H1 (cell line): Measurements from ENCODE around the gene NCCRP1. TPM values are rescaled to one million over a fixed set of nuclear protein-coding genes. Genes with fewer than 3 reads are reported as not detected.

Experiments
- POU5F1 ChIP-seq: IDR thresholded peaks from 2 replicates; pipeline ENCODE4 v1.6.1; 2011; ENCODE audit warnings: low read depth, mild to moderate bottlenecking, low read length, moderate library complexity
- RNF2 ChIP-seq: fragments of 200-900, 300-1000 bp; sonication (generic); IDR thresholded peaks from 2 replicates; pipeline ENCODE4 v1.7.1; 2016; ENCODE audit warnings: borderline replicate concordance, low read depth, mild to moderate bottlenecking, antibody characterized with exemption, low read length; ENCODE audit not compliant: poor library complexity, severe bottlenecking; ENCODE audit errors: missing control alignments
- TEAD4 ChIP-seq: IDR thresholded peaks from 2 replicates; pipeline ENCODE4 v1.6.1; 2012; ENCODE audit warnings: low read depth, low read length, inconsistent platforms, mixed read lengths
- polyA plus RNA-seq, 7 experiments: library from polyadenylated mRNA; depleted of rRNA in 3 of 7; stranded (reverse) in 5 of 7; unstranded in 2 of 7; fragments of >200 nt in 5 of 7; fragments of 200-250 nt in 2 of 7; gene quantifications; 1 replicate in 5 of 7; 2 replicates in 1 of 7; 4 replicates in 1 of 7; pipeline versions ENCODE4 v1.2.1 to v1.2.3, GENCODE V29; 2011 to 2013; ENCODE audit warnings: missing spikeins in 2 of 7, mixed read lengths in 2 of 7
- total RNA-seq: library from RNA; stranded (reverse); fragmentation: NEBNext Ultra II Directional; extraction: Animal tissue kit (Norgen Biotek cat#: 25700); gene quantifications from 2 replicates; pipeline ENCODE4 v1.2.1, GENCODE V29; 2021

NCCRP1 gene
- total and polyA plus RNA-seq, 2 of the 8 experiments (the other 6 are each of a cell fraction or from before 2014, with no cell fraction given), result 2.8 to 7.9 TPM

- no peak for TF ChIP-seq POU5F1
- TF ChIP-seq TEAD4, result no peak
- no peak for TF ChIP-seq RNF2
Measured at GRCh38 chr19:39238209-39238608, 41.4 kb downstream of the NCCRP1 start (continued).
